Epithelial cell of proximal tubule (primary cell): Measurements from ENCODE around the gene MARCKSL1. TPM values are rescaled to one million over a fixed set of nuclear protein-coding genes. Genes with fewer than 3 reads are reported as not detected.

ENCODE experiments used
- DNase-seq: peaks from one replicate; pipeline ENCODE4 v3.0.0-alpha.2; 2011; ENCODE audit warnings: low read depth
- H3K4me3 ChIP-seq: 2 replicates; pipeline ENCODE4 v1.5.1; 2011; ENCODE audit warnings: low read depth, mild to moderate bottlenecking, low read length
- CTCF ChIP-seq: conservative IDR thresholded peaks from 2 replicates; pipeline ENCODE4 v1.5.1; 2012; ENCODE audit warnings: low read depth, mild to moderate bottlenecking, low read length
- total RNA-seq: library from RNA; depleted of rRNA; stranded (reverse); fragments of >200 nt; gene quantifications from 2 replicates; pipeline ENCODE4 v1.2.3, GENCODE V29; 2015

The MARCKSL1 gene
- total RNA-seq, 1 donor from 2014 or later, result 190 TPM

- no peak for DNase-seq
- H3K4me3 ChIP-seq, result no peak overlapping the region
- TF ChIP-seq CTCF, result no peak
These were observed 32.0 kb upstream of the MARCKSL1 start for GRCh38 chr1:32367912-32368635.

GRCh38 chr1:32365445-32365844 is 29.4 kb upstream of the MARCKSL1 start:
- no peak for TF ChIP-seq CTCF
- H3K4me3 ChIP-seq, result no peak overlapping the region
- DNase-seq, result no peak

GRCh38 chr1:32364836-32365235 is 28.8 kb upstream of the MARCKSL1 start:
- H3K4me3 ChIP-seq, result no peak overlapping the region
- no peak for DNase-seq
- TF ChIP-seq CTCF, result no peak

GRCh38 chr1:32363713-32364112 is 27.7 kb upstream of the MARCKSL1 start:
- no peak overlapping the region for H3K4me3 ChIP-seq
- no peak for DNase-seq
- no peak for TF ChIP-seq CTCF

GRCh38 chr1:32362474-32363313 is 26.7 kb upstream of the MARCKSL1 start, which contains the start of the genes FAM229A and TSSK3:
TSS of gene FAM229A (minus strand) at chr1:32362485. CDS start at chr1:32362091, 394 bp downstream.
TSS of gene TSSK3 (plus strand) at chr1:32362539. CDS start at chr1:32362702, 163 bp downstream.
- peak within 1 kb of the TSS; percentile 46 for H3K4me3 ChIP-seq
- no peak for DNase-seq
- no peak for TF ChIP-seq CTCF

- peak overlapping the region; percentile 46 for H3K4me3 ChIP-seq
- TF ChIP-seq CTCF, result peak; percentile 29
- DNase-seq, result no peak
These were observed 25.8 kb upstream of the MARCKSL1 start for GRCh38 chr1:32361674-32362473.
